ENCODE measurements around the gene PIK3AP1.

- TF ChIP-seq, protein P1, sequence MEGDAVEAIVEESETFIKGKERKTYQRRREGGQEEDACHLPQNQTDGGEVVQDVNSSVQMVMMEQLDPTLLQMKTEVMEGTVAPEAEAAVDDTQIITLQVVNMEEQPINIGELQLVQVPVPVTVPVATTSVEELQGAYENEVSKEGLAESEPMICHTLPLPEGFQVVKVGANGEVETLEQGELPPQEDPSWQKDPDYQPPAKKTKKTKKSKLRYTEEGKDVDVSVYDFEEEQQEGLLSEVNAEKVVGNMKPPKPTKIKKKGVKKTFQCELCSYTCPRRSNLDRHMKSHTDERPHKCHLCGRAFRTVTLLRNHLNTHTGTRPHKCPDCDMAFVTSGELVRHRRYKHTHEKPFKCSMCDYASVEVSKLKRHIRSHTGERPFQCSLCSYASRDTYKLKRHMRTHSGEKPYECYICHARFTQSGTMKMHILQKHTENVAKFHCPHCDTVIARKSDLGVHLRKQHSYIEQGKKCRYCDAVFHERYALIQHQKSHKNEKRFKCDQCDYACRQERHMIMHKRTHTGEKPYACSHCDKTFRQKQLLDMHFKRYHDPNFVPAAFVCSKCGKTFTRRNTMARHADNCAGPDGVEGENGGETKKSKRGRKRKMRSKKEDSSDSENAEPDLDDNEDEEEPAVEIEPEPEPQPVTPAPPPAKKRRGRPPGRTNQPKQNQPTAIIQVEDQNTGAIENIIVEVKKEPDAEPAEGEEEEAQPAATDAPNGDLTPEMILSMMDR (conservative IDR thresholded peaks at IDR 0.05; ENCODE audit: low read depth, low read length) = no peak
- TF ChIP-seq EZH2phosphoT487 (IDR thresholded peaks at IDR 0.05; ENCODE audit: borderline replicate concordance, low read length) = no peak
- TF ChIP-seq EZH2 (IDR thresholded peaks at IDR 0.05; ENCODE audit: low read length, unreplicated experiment) = no peak
These were observed 82.2 kb downstream of the PIK3AP1 start for GRCh38 chr10:96638120-96638519.

Data from PC-3 (cell line).